Activated CD8-positive, alpha-beta memory T cell treated with anti-CD3 and anti-CD28 coated beads, Interleukin-2, amount 50 U/mL, for 24 hours (primary cell): ENCODE data around the gene TBC1D10B.
"Not testable (repeated sequence)": the region's sequence is repeated elsewhere in the genome, so short reads cannot be mapped to it uniquely, and the experiment has no call there.

ENCODE experiments used
- DNase-seq: peaks from one replicate; pipeline ENCODE4 v3.0.0-alpha.2; 2020; ENCODE audit errors: extremely low read depth

The TBC1D10B gene

DNA sequence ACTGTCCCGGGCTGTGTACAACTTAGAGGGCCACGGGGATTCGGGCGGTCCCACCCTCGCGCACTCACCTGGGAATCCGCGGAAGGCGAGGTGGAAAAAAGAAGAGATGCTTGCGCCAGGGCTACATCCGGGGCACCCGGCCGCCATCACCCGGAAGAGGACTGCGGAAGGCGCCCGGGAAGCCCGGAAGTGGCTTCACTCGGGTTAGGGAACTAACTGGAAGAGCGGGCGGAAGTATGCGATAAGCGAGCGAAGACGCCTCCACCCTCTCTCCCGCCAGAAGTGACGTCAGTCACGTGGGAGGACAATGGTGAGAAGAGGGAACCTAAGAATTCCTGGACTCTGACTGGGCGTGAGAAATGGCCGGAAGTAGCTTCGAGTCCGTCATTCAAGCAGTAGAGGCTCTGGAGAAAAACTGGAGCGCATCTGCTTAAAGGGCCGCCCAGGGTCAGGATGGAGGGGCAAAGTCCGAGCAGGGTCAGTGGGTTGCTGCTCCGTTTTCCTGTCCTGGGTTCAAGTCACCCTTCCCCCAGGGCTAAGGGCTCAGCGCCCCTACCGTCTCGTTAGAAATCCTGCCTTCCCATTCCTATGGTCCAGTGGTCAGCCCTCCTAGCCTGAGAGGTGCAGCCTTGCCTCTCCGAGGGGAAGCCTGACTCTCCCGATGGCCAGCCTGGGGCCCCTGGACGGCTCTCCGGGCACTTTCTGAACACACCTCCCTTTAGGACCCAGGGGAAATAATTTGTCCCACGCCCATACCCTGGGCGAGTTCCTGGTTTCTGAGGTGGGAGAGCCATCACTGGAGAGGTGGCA, 14.9 kb downstream of the TBC1D10B start, which contains the start of gene CD2BP2:
CD2BP2 (minus strand) TSS at position 165 of the 810 bp plus-strand sequence. CDS start 627 bp downstream, outside the sequence.
- DNase-seq: peak; percentile 70

DNA sequence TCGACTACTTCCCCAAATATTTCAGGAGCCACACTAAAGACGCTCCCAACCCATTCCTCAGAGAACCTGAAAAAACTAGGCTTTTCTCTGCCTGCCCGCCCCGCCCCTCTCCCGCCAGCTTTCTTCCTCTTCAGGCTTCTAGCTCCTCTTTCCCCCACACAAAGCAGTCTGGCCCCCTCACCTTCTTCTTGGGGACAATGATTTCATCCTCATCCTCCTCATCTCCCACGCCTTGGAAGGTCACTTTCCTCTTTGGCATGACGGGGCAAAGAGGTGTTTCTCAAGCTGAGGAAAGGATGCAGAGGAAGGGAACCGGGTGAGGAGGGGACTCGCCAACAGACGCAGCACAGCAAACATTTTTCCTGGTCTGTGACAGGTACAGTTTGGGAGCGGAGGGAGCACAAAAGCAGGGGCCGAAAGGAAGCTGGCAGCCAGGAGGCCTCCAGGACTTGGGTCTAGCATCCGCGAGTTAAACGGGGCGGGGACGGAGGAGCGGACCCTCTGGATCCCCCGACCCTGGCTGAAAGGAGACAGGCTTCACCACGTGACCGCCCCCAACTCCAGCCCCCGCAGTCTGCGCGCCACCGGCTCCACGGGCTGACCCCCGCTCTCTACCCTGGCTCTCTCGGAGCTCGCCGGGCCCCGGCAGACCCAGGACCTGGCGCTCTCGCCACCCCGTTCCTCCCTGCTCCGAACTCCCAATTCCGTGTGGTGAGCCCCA, 15.7 kb downstream of the TBC1D10B start:
- no peak for DNase-seq

- no peak for DNase-seq
These were observed 16.7 kb downstream of the TBC1D10B start for GRCh38 chr16:30353438-30354129.

DNA sequence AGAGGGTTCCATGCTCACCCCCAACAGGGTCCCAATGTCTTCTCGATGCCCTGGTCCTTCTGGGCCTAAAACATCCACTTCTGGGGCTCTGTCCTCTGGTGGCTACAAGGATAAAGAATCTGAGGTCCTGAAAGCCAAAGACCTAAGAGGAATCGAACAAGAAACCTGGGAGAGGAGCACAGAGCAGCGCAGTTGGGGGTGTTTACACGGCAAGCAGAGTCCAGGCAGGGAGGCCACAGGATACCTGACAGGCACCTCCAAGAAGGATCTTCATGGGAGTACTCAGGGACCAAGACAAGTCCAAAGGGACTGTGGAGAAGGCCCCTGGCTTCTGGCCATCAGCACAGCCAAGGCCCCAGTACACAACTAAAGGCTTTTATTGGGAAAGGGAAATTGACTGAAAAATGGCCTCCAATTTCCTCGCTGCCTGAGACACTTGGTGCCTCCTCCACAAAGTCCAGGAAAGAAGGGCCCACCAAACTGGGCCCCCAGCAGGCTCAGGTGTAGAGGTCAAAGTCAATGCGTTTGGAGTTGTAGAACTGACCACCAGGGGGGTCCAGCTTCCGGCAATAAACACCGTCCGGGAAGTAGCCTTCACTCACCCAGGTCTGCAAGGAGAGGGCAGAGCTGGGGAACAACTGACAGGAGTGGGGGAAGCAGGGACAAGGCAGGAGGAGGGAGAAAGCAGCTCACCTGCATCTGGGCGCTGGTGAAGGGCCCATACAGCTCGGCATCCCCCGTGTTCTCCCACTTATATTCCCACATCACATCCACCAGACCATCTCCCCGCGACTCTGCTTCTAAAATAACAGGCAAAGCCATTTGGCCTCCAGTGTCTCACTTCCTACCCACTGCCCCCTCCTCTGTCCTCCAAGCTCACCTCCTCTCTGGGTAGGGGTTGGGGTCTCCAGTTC, 17.5 kb downstream of the TBC1D10B start:
- DNase-seq: no peak

- DNase-seq: no peak
These were observed 18.5 kb downstream of the TBC1D10B start for GRCh38 chr16:30351586-30352419.

DNA sequence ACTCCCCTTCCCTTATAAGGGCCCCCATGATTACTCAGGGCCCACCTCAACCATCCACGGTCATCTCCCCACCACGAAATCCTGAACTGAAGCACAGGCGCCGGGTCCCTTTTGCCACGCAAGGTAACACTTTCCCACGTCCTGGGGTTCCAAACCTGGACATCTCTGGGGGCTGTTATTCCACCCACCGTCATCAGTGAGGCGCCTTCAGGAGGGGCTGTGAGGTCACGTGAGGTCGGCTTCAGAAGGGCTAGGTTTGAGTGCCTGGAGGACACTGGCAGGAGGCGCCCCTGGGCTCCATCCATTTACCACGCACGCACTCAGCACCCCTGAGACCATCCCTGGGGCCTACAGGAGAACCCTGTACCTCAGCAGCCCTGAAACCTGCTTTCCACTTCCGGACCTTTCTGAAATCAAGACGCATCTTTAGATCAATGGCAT, 19.3 kb downstream of the TBC1D10B start:
- DNase-seq: no peak

DNA sequence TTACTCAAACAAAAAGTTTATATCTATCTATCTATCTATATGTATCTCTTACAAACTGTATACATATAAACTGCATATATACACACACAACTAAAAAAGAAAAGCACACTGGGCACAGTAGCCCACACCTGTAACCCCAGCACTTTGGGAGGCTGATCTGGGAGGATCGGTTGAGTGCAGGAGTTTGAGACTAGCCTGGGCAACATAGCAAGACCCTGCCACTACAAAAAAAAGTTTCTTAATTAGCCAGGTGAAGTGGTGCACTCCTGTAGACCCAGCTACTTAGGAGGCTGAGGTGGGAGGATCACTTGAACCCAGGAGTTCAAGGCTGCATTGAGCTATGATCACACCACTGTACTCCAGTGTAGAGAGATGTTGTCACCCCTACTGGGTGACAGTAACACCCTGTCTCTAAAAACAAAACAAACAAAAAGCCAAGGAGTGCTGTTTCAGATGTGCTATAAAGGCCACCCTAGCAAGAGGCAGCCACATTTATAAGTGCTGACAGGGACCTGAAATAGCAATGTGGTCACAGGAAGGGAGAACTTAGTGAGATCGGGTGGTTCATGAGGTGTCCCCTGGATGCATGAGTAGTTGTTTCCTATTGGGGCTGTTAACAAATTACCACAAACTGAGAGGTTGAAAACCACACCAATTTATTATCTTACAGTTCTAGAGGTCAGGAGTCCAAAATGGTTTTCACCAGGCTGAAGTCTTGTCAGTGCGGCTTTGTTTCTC, 20.0 kb downstream of the TBC1D10B start:
- no peak for DNase-seq

DNA sequence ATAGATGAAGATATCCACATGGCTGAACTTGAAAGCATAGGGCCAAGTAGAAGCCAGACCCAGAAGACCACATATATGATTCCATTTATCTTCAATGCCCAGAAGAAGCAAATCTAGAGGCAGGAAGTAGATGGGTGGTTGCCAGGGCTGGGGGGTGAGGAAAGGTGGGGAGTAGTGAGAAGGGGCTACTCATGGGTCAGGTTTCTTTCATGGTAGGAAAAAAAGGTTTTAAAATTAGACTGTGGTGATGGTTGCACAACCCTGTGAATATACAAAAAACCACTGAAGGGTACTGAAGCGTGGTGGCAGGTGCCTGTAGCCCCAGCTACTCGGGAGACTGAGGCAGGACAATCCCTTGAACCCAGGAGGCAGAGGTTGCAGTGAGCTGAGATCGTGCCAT, 20.6 kb downstream of the TBC1D10B start:
- no peak for DNase-seq

- DNase-seq: no peak
These were observed 21.4 kb downstream of the TBC1D10B start for GRCh38 chr16:30348929-30349328.

- no peak for DNase-seq
These were observed 22.2 kb downstream of the TBC1D10B start for GRCh38 chr16:30348113-30348512.

GRCh38 chr16:30346286-30346685, 24.0 kb downstream of the TBC1D10B start:
- no peak for DNase-seq

- DNase-seq: not testable (repeated sequence)
These were observed 26.8 kb downstream of the TBC1D10B start for GRCh38 chr16:30343491-30343820.

- DNase-seq: no peak
These were observed 27.4 kb downstream of the TBC1D10B start for GRCh38 chr16:30342751-30343490.

GRCh38 chr16:30341971-30342370, 28.3 kb downstream of the TBC1D10B start:
- not testable (repeated sequence) for DNase-seq

- DNase-seq: no peak
These were observed 29.7 kb downstream of the TBC1D10B start for GRCh38 chr16:30340621-30341020.

- DNase-seq: not testable (repeated sequence)
These were observed 31.6 kb downstream of the TBC1D10B start for GRCh38 chr16:30338715-30339114.

- not testable (repeated sequence) for DNase-seq
These were observed 32.3 kb downstream of the TBC1D10B start for GRCh38 chr16:30337964-30338357.

- DNase-seq: no peak
These were observed 34.5 kb downstream of the TBC1D10B start for GRCh38 chr16:30335598-30336474.
